K562 (cell line): ENCODE results near the gene GABARAPL1. TPM values are rescaled to one million over a fixed set of nuclear protein-coding genes. Genes with fewer than 3 reads are reported as not detected.

Experiments used
- ATAC-seq: fragments of 200-7000 bp; cut with Tn5 transposase; 3 replicates; pipeline ENCODE4 v1.9.1; 2020; ENCODE audit warnings: moderate library complexity
- BruUV-seq: library from RNA; stranded (reverse); fragments of 400-500 nt; replicated peaks from 2 replicates; lab custom pipeline; 2021; lab: Mats Ljungman, UMichigan
- CTCF ChIA-PET: fragments of 300-600 bp; formaldehyde crosslinking; extraction: SDS; loops from one replicate; lab custom pipeline; 2021; ENCODE audit warnings: low intra/inter-chr PET ratio; lab: Yijun Ruan, JAX
- POLR2A ChIA-PET: fragments of 300-600, 350-650 bp; sonication (Branson Sonifier 250); formaldehyde crosslinking; extraction: SDS; loops from one replicate; lab custom pipeline; 2021; ENCODE audit warnings: antibody characterized with exemption, inconsistent platforms; lab: Yijun Ruan, JAX
- DNase-seq, 4 experiments: peaks; one replicate each; pipeline versions ENCODE4 v3.0.0 to v3.0.0-alpha.2; 2011 to 2018; ENCODE audit warnings: low spot score in 3 of 4, mixed read lengths in 3 of 4; ENCODE audit errors: extremely low read depth in 1 of 4
- FAIRE-seq: peaks from 2 replicates; lab custom pipeline; 2011; peaks lifted over from hg19 to GRCh38; lab: Jason Lieb, UNC
- H2AFZ ChIP-seq: 2 replicates; pipeline ENCODE4 v1.6.0; 2011; ENCODE audit warnings: low read depth, low read length, control low read depth, inconsistent platforms
- H3K27ac ChIP-seq: fragments of 200-600 bp; 3 replicates; pipeline ENCODE4 v1.8.0; 2011; ENCODE audit warnings: low read depth, mild to moderate bottlenecking, control low read depth, inconsistent platforms, low read length, moderate library complexity, mixed read lengths; ENCODE audit errors: extremely low read depth
- H3K27me3 ChIP-seq, 2 experiments: fragments of 300-600 bp in 1 of 2; 2 replicates in 1 of 2; 3 replicates in 1 of 2; pipeline versions ENCODE4 v1.6.0 to v1.8.0; 2011; ENCODE audit warnings: inconsistent platforms in 2 of 2, low read length in 2 of 2, mild to moderate bottlenecking in 1 of 2, mixed read lengths in 1 of 2, moderate library complexity in 1 of 2; ENCODE audit not compliant: control insufficient read depth in 2 of 2, insufficient read depth in 2 of 2
- H3K36me3 ChIP-seq: fragments of 300-600 bp; 3 replicates; pipeline ENCODE4 v1.8.0; 2011; ENCODE audit warnings: mild to moderate bottlenecking, low read length, inconsistent platforms; ENCODE audit not compliant: control insufficient read depth, insufficient read depth
- H3K4me1 ChIP-seq, 2 experiments: fragments of 200-600 bp in 1 of 2; replicated peaks in 1 of 2; 2 replicates in 1 of 2; 3 replicates in 1 of 2; pipeline versions ENCODE4 v1.5.1 to v1.8.0; 2011; ENCODE audit warnings: inconsistent platforms in 2 of 2, low read length in 2 of 2, mild to moderate bottlenecking in 1 of 2, mixed read lengths in 1 of 2, moderate library complexity in 1 of 2; ENCODE audit not compliant: control insufficient read depth in 2 of 2, insufficient read depth in 2 of 2
- H3K4me2 ChIP-seq: 2 replicates; pipeline ENCODE4 v1.6.1; 2011; ENCODE audit warnings: low read length, control low read depth, inconsistent platforms, mixed read lengths; ENCODE audit not compliant: insufficient read depth
- H3K4me3 ChIP-seq: fragments of 200-600 bp; sonication (generic), shearing (Covaris generic); 2 replicates; pipeline ENCODE4 v1.5.1; 2016; ENCODE audit warnings: control low read depth, inconsistent platforms
- H3K79me2 ChIP-seq: fragments of 200-600 bp; 3 replicates; pipeline ENCODE4 v1.8.0; 2011; ENCODE audit warnings: low read length, inconsistent platforms; ENCODE audit not compliant: control insufficient read depth, insufficient read depth
- H3K9ac ChIP-seq, 2 experiments: 2 replicates each; pipeline versions ENCODE4 v1.6.0 to v1.6.1; 2011; ENCODE audit warnings: low read depth in 2 of 2, low read length in 2 of 2, control low read depth in 1 of 2, inconsistent platforms in 1 of 2, mild to moderate bottlenecking in 1 of 2, mixed read lengths in 1 of 2; ENCODE audit not compliant: insufficient read depth in 1 of 2
- H3K9me1 ChIP-seq: one replicate; pipeline ENCODE4 v1.6.0; 2011; ENCODE audit warnings: inconsistent platforms, mild to moderate bottlenecking, low read length, moderate library complexity; ENCODE audit not compliant: control insufficient read depth, insufficient read depth
- H3K9me3 ChIP-seq: replicated peaks from 2 replicates; pipeline ENCODE4 v1.5.1; 2011; ENCODE audit warnings: low read depth, low read length, inconsistent platforms; ENCODE audit not compliant: control insufficient read depth, insufficient read depth
- H4K20me1 ChIP-seq: replicated peaks from 2 replicates; pipeline ENCODE4 v1.6.1; 2011; ENCODE audit warnings: low read length, inconsistent platforms, mixed read lengths; ENCODE audit not compliant: control insufficient read depth, insufficient read depth
- ARID4B ChIP-seq: sonication (generic); formaldehyde crosslinking; IDR thresholded peaks from 2 replicates; pipeline ENCODE4 v1.8.0; 2022; ENCODE audit warnings: mild to moderate bottlenecking, missing genetic modification reagents
- CBX3 ChIP-seq, 2 experiments: IDR thresholded peaks; 1 replicate in 1 of 2; 2 replicates in 1 of 2; pipeline ENCODE4 v1.6.1; 2012; ENCODE audit warnings: inconsistent platforms in 2 of 2, low read length in 2 of 2, borderline replicate concordance in 1 of 2, control low read depth in 1 of 2
- CHD1 ChIP-seq: fragments of 200-600 bp; sonication (generic); IDR thresholded peaks from one replicate; pipeline ENCODE4 v1.6.1; 2012; ENCODE audit warnings: mild to moderate bottlenecking, moderate library complexity, low read length, inconsistent platforms
- FOXA3 ChIP-seq, 2 experiments: fragments of 450-650 bp in 1 of 2; sonication (generic) in 1 of 2; formaldehyde crosslinking; IDR thresholded peaks in 1 of 2; conservative IDR thresholded peaks in 1 of 2; 2 replicates each; pipeline versions ENCODE4 v1.4.0 to v1.8.0; 2020 to 2022; ENCODE audit warnings: mild to moderate bottlenecking in 2 of 2, missing genetic modification reagents in 1 of 2
- GTF2A2 ChIP-seq: IDR thresholded peaks from 2 replicates; pipeline ENCODE4 v1.6.1; 2016; ENCODE audit warnings: mild to moderate bottlenecking, missing genetic modification characterization, missing compliant biosample characterization
- HMGXB4 ChIP-seq: sonication (generic); formaldehyde crosslinking; IDR thresholded peaks from 2 replicates; pipeline ENCODE4 v1.8.1; 2023; ENCODE audit warnings: mild to moderate bottlenecking, missing genetic modification reagents
- IRF2 ChIP-seq: sonication (generic); formaldehyde crosslinking; IDR thresholded peaks from 2 replicates; pipeline ENCODE4 v1.8.1; 2022; ENCODE audit warnings: mild to moderate bottlenecking, missing genetic modification reagents
- PHF20 ChIP-seq: fragments of 450-650 bp; IDR thresholded peaks from 2 replicates; pipeline ENCODE4 v1.6.1; 2018; ENCODE audit not compliant: partially characterized antibody
- POLR2AphosphoS5 ChIP-seq: IDR thresholded peaks from 2 replicates; pipeline ENCODE4 v1.6.1; 2011; ENCODE audit warnings: mild to moderate bottlenecking, low read depth, low read length, moderate library complexity; ENCODE audit not compliant: control insufficient read depth, insufficient read depth
- PURB ChIP-seq: sonication (generic); formaldehyde crosslinking; IDR thresholded peaks from 2 replicates; pipeline ENCODE4 v1.9.0; 2021; ENCODE audit warnings: low read depth, mild to moderate bottlenecking, missing genetic modification reagents
- SLC30A9 ChIP-seq: fragments of 250-450 bp; sonication (Bioruptor Pico); IDR thresholded peaks from 2 replicates; pipeline ENCODE4 v1.8.0; 2022; ENCODE audit warnings: mild to moderate bottlenecking, moderate library complexity
- TCF3 ChIP-seq: sonication (generic); formaldehyde crosslinking; IDR thresholded peaks from 2 replicates; pipeline ENCODE4 v1.4.0; 2020; ENCODE audit warnings: mild to moderate bottlenecking, missing genetic modification reagents
- TEAD2 ChIP-seq: fragments of 450-650 bp; IDR thresholded peaks from 2 replicates; pipeline ENCODE4 v1.6.1; 2016; ENCODE audit warnings: missing genetic modification characterization, control low read depth, missing compliant biosample characterization
- THRAP3 ChIP-seq: fragments of 450-650 bp; IDR thresholded peaks from 2 replicates; pipeline ENCODE4 v1.6.1; 2016; ENCODE audit warnings: mild to moderate bottlenecking, inconsistent platforms, borderline replicate concordance
- TRIM24 ChIP-seq, 2 experiments: fragments of 450-650 bp; IDR thresholded peaks; 2 replicates each; pipeline ENCODE4 v1.6.1; 2016
- ZNF75A ChIP-seq: fragments of 450-650 bp; formaldehyde crosslinking; IDR thresholded peaks from 2 replicates; pipeline ENCODE4 v1.4.0; 2020; ENCODE audit warnings: mild to moderate bottlenecking
- ZZZ3 ChIP-seq: fragments of 450-650 bp; IDR thresholded peaks from 2 replicates; pipeline ENCODE4 v1.6.1; 2016; ENCODE audit warnings: antibody characterized with exemption, mild to moderate bottlenecking, moderate library complexity
- WGBS: fragments of 100-300 bp; shearing (Covaris generic); methylation state at CpG from one replicate; pipeline ENCODE4 v1.1.6; 2016; ENCODE audit warnings: low coverage, mixed read lengths; ENCODE audit not compliant: insufficient coverage; ENCODE audit errors: missing lambda C conversion rate; 5-methylcytosine and 5-hydroxymethylcytosine counted together
- in situ Hi-C: fragments of 300-500 bp; cut with MboI; formaldehyde crosslinking; loops from 4 replicates; pipeline ENCODE4 v1.15.0; 2018; ENCODE audit warnings: inconsistent platforms, mixed read lengths
- intact Hi-C: fragments of 100-400 bp; cut with micrococcal nuclease; formaldehyde crosslinking; loops from 2 replicates; pipeline ENCODE4 v1.14.2; 2022
- polyA plus RNA-seq, 8 experiments: library from polyadenylated mRNA; depleted of rRNA in 4 of 8; stranded (reverse) in 5 of 8; unstranded in 3 of 8; fragments of >200 nt; fragmentation: Nextera tagmentation in 2 of 8; fragmentation: Illumina TruSeq in 1 of 8; extraction: Ambion mirVana in 2 of 8; extraction: Trizol in 1 of 8; gene quantifications; 2 replicates each; pipeline versions ENCODE4 v1.2.1 to v1.2.3, GENCODE V29; 2011 to 2014; ENCODE audit warnings: inconsistent platforms in 1 of 8, missing spikeins in 1 of 8
- total RNA-seq, 7 experiments: library from RNA; depleted of rRNA in 6 of 7; stranded (reverse); fragments of >200 nt in 6 of 7; fragmentation: Illumina TruSeq in 2 of 7; extraction: Trizol in 2 of 7; gene quantifications; 2 replicates each; pipeline versions ENCODE4 v1.2.1 to v1.2.3, GENCODE V29; 2011 to 2021; ENCODE audit warnings: low replicate concordance in 1 of 7

GABARAPL1 gene
- total and polyA plus RNA-seq, 9 of the 15 experiments (the other 6 are each of a cell fraction or from before 2014, with no cell fraction given): 2.3 to 15.9 (median 11.3) TPM

GRCh38 chr12:10171973-10172728, 40.5 kb upstream of the GABARAPL1 start, which contains the start of gene OLR1:
Gene OLR1 (minus strand): TSS chr12:10172132. CDS start chr12:10172077, 55 bp downstream.
- intact Hi-C loops (no loop called here), in situ Hi-C loops (no loop called here)
- H3K4me1 ChIP-seq: no peaks in the 10 kb centered on the region
- no peaks in the 10 kb centered on the region for H3K9me1 ChIP-seq
- FAIRE-seq: no peak
- H3K4me3 ChIP-seq: no peak within 1 kb of the TSS
- DNase-seq: no peak
- POLR2A ChIA-PET: interaction anchor here (0.7 kb wide), 1 partner anchor 11 kb away, joined by 4 read pairs; no protein-coding TSS in a partner anchor
- ATAC-seq: no peak
- no TSS peak for BruUV-seq
- H3K27ac ChIP-seq: no peak within 1 kb of the TSS
- no peak within 1 kb of the TSS for H2AFZ ChIP-seq
- H3K36me3 ChIP-seq: no peaks in the 10 kb centered on the region
- H3K27me3 ChIP-seq: no peaks in the 10 kb centered on the region
- no peaks in the 10 kb centered on the region for H3K9me3 ChIP-seq
- WGBS: 2% methylated on average over 7 of the region's 7 CpGs
- CTCF ChIA-PET: no interaction called here
- H3K4me2 ChIP-seq: no peak within 1 kb of the TSS
- no peaks in the 10 kb centered on the region for H3K79me2 ChIP-seq
- H3K9ac ChIP-seq: no peak within 1 kb of the TSS
- no peak for TF ChIP-seq CBX3 (IDR thresholded peaks at IDR 0.05; ENCODE audit: borderline replicate concordance in 1 of 2, low read length in 2 of 2)
- no peak for TF ChIP-seq THRAP3
- no peak for TF ChIP-seq PURB (CRISPR knock-in tag)
- no peak for TF ChIP-seq TEAD2
- no peak for TF ChIP-seq POLR2AphosphoS5
- no peak for TF ChIP-seq GTF2A2 (tag)
- no peak for TF ChIP-seq ZZZ3
- no peak for TF ChIP-seq HMGXB4 (CRISPR knock-in tag)
- TF ChIP-seq TCF3 (CRISPR knock-in tag): no peak
- no peak for TF ChIP-seq SLC30A9 (CRISPR knock-in tag)
- TF ChIP-seq PHF20: no peak
- no peak for TF ChIP-seq TRIM24 (IDR thresholded peaks at IDR 0.05)
- no peak for TF ChIP-seq ZNF75A (CRISPR knock-in tag)
- no peak for TF ChIP-seq IRF2 (CRISPR knock-in tag)
- no peak for TF ChIP-seq ARID4B
- no peak for TF ChIP-seq FOXA3 (CRISPR knock-in tag; conservative IDR thresholded peaks at IDR 0.05 in 1 of 2, IDR thresholded peaks at IDR 0.05 in 1 of 2)
- TF ChIP-seq CHD1: no peak
- TF ChIP-seq, all 486 proteins: peak for 0
- no peaks in the 10 kb centered on the region for H4K20me1 ChIP-seq
